Measurements from ENCODE around the gene TMEM208. TPM values are rescaled to one million over a fixed set of nuclear protein-coding genes. Genes with fewer than 3 reads are reported as not detected.

TMEM208 gene
- total and polyA plus RNA-seq, 2 of the 8 experiments (the other 6 are each of a cell fraction or from before 2014, with no cell fraction given), result 37.7 to 100.0 TPM

DNA sequence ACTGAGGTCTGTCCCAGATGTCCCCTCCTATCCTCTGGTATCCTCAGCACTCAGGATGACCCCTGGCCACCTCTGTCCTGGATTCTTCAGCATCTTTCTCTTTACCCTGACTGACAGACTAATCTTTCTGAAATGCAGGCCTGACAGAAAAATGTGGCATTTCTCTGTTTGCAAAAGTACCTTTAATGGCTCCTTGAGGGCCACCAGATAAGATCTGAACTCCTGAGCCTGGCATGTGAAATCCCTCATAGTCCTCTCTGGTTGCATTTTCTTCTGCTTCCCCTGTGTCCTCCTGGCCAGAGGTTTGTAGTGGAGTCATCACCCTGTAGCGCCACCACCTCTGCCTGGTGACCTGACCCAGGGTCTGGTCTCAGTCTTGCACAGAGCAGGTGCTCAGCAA, 30.0 kb upstream of the TMEM208 start (continued):
- TF ChIP-seq JUND (IDR thresholded peaks at IDR 0.05; ENCODE audit: low read length), result no peak
- no peak for TF ChIP-seq MAFK (IDR thresholded peaks at IDR 0.05; ENCODE audit: low read depth, low read length)
- no peak for TF ChIP-seq EGR1 (IDR thresholded peaks at IDR 0.05; ENCODE audit: borderline replicate concordance, low read depth, low read length)
- TF ChIP-seq CTBP2 (IDR thresholded peaks at IDR 0.05; ENCODE audit: borderline replicate concordance, insufficient read depth, insufficient read length, low read length), result no peak
- no peak for TF ChIP-seq SP4 (IDR thresholded peaks at IDR 0.05; ENCODE audit: low read length)
- TF ChIP-seq, protein P1, sequence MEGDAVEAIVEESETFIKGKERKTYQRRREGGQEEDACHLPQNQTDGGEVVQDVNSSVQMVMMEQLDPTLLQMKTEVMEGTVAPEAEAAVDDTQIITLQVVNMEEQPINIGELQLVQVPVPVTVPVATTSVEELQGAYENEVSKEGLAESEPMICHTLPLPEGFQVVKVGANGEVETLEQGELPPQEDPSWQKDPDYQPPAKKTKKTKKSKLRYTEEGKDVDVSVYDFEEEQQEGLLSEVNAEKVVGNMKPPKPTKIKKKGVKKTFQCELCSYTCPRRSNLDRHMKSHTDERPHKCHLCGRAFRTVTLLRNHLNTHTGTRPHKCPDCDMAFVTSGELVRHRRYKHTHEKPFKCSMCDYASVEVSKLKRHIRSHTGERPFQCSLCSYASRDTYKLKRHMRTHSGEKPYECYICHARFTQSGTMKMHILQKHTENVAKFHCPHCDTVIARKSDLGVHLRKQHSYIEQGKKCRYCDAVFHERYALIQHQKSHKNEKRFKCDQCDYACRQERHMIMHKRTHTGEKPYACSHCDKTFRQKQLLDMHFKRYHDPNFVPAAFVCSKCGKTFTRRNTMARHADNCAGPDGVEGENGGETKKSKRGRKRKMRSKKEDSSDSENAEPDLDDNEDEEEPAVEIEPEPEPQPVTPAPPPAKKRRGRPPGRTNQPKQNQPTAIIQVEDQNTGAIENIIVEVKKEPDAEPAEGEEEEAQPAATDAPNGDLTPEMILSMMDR (IDR thresholded peaks at IDR 0.05; ENCODE audit: control extremely low read depth in 1 of 3, insufficient read depth in 1 of 3, low read depth in 1 of 3, low read length in 3 of 3), result no peak
